Measurements from ENCODE around the gene SYNE1.

GRCh38 chr6:152130441-152130840 is 506.7 kb downstream of the SYNE1 start:
- TF ChIP-seq CTCF (IDR thresholded peaks at IDR 0.05) (no peak), POLR2A (IDR thresholded peaks at IDR 0.05) (no peak), POLR2AphosphoS5 (IDR thresholded peaks at IDR 0.05) (no peak), EP300 (IDR thresholded peaks at IDR 0.05) (no peak)
